ENCODE measurements around the gene NR5A1.

The NR5A1 gene

GRCh38 chr9:124514125-124514524 lies 6.9 kb upstream of the NR5A1 start:
- DNase-seq (ENCODE audit: low read depth in 2 of 2) = no peak

GRCh38 chr9:124513376-124513994 lies 6.3 kb upstream of the NR5A1 start:
- no peak for DNase-seq (ENCODE audit: low read depth in 2 of 2)

- no peak for DNase-seq (ENCODE audit: low read depth in 2 of 2)
Observed at GRCh38 chr9:124512806-124513204, 5.6 kb upstream of the NR5A1 start.

- DNase-seq (ENCODE audit: low read depth in 2 of 2) = no peak
Observed at GRCh38 chr9:124511891-124512805, 4.9 kb upstream of the NR5A1 start.

- no peak for DNase-seq (ENCODE audit: low read depth in 2 of 2)
Observed at GRCh38 chr9:124511426-124511840, 4.2 kb upstream of the NR5A1 start.

GRCh38 chr9:124510650-124511425 lies 3.6 kb upstream of the NR5A1 start:
- no peak for DNase-seq (ENCODE audit: low read depth in 2 of 2)

GRCh38 chr9:124507880-124508423 lies 753 bp upstream of the NR5A1 start:
- no peak for DNase-seq (ENCODE audit: low read depth in 2 of 2)

GRCh38 chr9:124506433-124506832 lies 766 bp downstream of the NR5A1 start:
- DNase-seq (ENCODE audit: low read depth in 2 of 2) = no peak

GRCh38 chr9:124505901-124506346 lies 1.3 kb downstream of the NR5A1 start:
- DNase-seq (ENCODE audit: low read depth in 2 of 2) = no peak

- no peak for DNase-seq (ENCODE audit: low read depth in 2 of 2)
Observed at GRCh38 chr9:124505006-124505900, 1.9 kb downstream of the NR5A1 start.

- DNase-seq (ENCODE audit: low read depth in 2 of 2) = no peak
Observed at GRCh38 chr9:124504530-124505005, 2.6 kb downstream of the NR5A1 start.

- DNase-seq (ENCODE audit: low read depth in 2 of 2) = no peak
Observed at GRCh38 chr9:124503713-124504529, 3.3 kb downstream of the NR5A1 start.

GRCh38 chr9:124502711-124503702 lies 4.2 kb downstream of the NR5A1 start:
- DNase-seq (ENCODE audit: low read depth in 2 of 2) = no peak

GRCh38 chr9:124501771-124502320 lies 5.4 kb downstream of the NR5A1 start:
- no peak for DNase-seq (ENCODE audit: low read depth in 2 of 2)

GRCh38 chr9:124500796-124501611 lies 6.2 kb downstream of the NR5A1 start:
- no peak for DNase-seq (ENCODE audit: low read depth in 2 of 2)

- DNase-seq (ENCODE audit: low read depth in 2 of 2) = no peak
Observed at GRCh38 chr9:124500028-124500795, 7.0 kb downstream of the NR5A1 start.

- DNase-seq (ENCODE audit: low read depth in 2 of 2) = no peak
Observed at GRCh38 chr9:124499216-124499615, 8.0 kb downstream of the NR5A1 start.
